Measurements from ENCODE around the gene SLC1A3. TPM values are rescaled to one million over a fixed set of nuclear protein-coding genes. Genes with fewer than 3 reads are reported as not detected.
"Not testable (repeated sequence)": the region's sequence is repeated elsewhere in the genome, so short reads cannot be mapped to it uniquely, and the experiment has no call there.

Gene SLC1A3
- total RNA-seq, 1 experiment from 2014 or later: 5.8 TPM

DNA sequence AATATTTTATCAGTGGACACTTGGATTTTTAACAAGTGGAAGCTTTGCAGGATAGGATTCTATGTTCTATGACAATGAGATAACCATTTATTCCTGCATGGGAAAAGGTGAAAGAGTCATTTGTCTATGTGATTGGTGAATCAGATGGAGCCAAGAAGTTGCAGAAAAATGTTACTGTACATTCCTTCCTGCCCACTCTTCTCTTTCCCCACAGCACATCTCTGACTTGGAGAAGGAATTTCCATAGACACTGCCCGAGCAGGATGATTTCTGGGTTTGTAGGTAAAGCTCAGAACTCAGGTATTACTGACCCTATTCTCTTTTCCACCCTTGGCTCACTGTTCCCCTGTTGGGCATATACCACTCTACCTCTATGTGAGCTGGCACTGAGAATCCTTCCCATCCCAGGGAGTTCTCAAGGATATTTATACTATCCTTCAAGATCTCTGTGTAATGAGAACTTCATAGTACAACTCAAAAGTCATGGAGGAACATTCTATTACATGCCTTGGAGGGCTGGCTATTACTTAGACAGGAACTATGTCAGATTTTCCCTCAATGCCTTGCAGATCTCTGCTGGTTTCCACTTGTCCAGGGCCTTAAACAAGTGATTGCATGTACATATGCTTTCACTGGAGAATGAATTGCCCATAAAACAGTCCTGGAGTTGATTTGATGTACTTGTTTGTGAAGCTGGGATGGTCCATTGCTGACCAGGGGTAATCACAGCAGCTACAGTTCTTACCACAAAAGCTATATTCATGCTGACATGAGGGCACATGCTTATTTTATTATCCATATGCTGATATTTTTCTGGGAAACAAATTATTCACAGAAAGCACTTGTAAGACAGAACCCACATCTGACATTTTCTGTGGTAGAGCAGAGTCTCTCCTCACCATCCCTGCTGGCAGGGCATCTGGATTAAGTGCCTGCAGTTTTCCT is 24.1 kb downstream of the SLC1A3 start:
- DNase-seq (ENCODE audit: low read depth): no peak

DNA sequence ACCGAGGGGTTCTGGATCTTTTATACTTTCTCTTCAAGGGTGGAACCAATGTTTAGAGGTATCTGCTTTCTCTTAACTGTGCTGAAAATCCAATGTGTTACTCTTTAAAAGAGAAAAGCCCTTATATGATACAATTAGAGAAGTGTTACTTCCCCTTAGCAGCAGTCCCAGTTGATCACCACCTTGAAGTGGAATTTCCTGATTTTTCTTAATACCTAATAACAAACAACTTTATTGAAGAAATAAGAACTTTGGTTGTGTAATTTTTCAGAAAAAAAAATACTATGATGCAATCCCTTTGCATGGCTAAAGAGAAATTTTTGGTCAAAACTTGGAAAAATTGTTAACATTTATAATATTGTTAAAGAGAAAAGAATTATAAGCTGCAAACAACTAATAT is 24.7 kb downstream of the SLC1A3 start:
- no peak for DNase-seq (ENCODE audit: low read depth)

DNA sequence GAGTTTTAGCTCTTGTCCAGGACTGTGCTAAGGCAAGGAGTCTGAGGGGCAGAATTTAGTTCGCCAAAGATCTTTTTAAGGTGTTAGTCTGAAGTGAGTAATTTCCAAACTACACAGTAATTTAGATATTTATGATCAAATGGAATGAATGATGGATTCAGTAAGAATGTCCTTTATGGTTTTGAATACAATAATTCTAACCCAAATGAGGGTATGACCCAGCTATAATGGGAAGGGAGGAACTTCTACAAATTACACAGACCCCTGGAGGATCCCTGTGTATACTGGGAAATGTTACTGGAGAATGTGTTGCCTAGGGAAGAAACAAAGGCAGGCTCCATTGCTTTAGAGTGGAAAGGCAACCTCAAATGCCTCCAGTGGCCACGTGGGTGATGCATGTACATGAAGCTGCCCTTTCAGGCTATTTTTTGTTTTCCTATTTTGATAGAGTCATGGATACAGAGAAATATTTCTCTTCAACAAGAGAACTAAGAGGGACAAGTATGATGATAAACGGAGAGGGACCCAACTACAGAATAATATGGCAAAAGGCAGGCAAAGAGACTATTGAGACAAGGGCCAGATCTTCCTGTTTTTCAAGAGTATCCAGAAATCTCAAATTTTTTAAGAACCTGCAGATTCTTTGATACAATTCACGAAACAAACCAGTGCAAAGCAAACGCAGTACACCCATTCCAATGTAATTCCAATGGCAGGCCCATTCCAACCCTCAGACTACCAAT is 25.4 kb downstream of the SLC1A3 start:
- no peak for DNase-seq (ENCODE audit: low read depth)

DNA sequence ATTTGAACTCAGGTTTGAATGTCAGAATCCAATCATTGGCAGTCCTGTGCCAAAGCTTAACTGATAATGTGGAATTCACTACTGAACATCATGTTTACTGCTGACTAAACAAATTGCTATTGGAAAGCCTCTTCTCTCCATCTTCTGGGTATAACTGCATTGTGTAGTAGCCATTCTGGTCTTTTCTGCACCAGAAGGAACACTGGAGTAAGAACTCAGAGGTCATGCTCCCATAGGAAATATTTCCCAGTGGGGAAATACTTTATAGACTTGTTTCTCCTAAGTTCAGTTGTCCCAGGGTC is 25.9 kb downstream of the SLC1A3 start:
- no peak for DNase-seq (ENCODE audit: low read depth)

DNA sequence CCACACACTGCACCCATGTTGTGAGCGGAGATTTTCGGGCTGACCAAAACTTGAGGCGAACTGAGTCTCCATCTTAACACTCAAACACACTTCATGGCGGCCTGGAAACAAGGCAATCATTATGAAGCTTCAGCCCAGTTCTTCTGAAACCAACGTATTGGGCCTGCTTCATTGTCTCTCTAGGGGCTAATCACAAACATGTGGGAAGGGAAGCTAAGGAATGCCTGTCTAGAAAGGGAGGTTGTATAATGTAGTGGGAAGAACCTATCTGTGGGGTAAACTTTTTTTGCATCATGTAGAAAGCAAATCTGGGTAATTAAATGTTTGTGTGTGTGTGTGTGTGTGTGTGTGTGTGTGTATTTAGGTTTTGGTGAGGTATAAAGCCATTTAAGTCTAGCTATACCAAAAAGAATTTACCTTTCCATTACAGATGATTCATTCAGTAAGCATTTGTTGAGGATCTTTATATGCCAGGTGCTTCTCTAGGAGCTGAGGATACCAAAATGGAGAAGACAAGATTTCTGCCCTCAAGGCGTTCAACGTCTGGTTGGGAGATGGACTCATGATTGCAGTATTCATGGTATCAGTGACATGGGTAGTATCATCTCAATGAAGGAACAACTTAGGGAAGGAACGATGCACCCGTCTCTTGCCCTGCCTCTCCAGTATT is 29.4 kb downstream of the SLC1A3 start:
- DNase-seq (ENCODE audit: low read depth): no peak

DNA sequence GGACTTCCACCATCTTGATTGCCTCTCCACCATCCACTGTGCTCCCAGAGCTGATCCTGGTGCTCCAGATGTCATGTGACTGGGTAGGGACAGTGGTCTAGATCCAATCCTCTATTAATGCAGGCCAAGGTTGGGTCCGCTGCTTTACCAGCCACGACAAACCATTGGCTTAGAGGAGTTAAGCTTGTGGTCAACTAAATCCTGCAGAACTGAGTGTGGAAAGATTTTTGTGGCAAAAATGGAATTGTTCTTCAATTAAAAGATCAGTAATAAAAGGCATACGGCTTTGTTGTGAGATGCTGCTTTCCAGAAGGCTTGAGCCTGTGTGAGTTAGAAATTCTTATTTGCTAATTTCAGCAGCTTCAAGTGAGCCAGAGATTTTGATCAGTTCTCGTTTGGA is 30.7 kb downstream of the SLC1A3 start:
- DNase-seq (ENCODE audit: low read depth): no peak

DNA sequence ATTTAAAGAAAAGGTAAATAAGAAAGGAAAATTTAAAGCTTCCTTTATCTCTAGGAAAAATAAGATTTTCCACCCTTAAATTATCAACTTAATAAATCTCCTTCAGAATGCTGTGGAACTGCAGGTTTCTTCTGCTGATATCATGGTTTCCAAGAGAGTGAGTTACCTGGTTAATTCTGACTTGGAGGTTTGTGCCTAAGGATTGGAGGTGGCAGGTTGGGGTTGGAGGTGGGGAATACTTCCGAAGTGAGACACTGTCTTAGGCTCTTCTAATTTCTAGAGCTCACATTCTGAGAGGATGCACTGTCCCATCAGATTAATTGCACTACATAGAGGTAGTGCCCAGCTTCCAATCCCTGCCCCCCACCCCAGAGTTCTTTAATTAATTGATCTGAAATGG is 31.1 kb downstream of the SLC1A3 start:
- DNase-seq (ENCODE audit: low read depth): no peak

DNA sequence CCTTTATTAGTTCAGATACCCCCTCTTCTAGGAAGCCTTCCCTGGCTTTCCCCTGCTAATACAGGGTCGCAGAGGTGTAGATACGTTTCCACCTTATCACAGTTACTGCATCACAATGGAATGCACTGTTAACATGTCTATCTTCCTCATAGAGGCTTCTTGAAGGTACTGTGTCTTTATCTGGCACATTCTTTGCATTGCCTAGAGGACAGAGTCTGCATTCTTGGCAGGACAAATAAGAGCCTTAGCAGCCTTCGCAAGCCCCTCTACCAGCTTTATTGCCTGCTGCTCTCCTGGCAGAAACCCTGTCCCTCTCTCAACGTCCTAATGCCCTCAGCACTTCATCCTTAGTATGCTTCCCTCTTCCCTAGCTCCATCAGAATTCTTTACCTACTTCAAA is 31.6 kb downstream of the SLC1A3 start:
- DNase-seq (ENCODE audit: low read depth): no peak

DNA sequence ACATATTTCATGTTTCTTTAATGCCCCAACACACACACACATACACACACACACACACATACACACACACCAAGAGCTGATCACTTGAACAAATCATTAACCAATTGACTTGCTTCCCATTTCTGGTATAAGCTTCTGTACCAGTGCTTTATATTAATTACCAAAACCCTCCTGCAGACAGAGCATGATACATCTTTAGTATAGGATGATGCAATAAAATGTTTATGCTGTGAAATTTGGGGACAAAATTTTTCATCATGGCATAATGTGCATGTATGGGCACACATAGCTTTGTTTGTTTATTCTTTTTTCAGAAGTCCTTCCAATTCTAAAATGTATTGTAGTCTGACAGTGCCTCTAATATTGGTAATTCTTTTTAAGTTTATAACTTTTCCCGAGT is 34.5 kb downstream of the SLC1A3 start:
- no peak for DNase-seq (ENCODE audit: low read depth)

DNA sequence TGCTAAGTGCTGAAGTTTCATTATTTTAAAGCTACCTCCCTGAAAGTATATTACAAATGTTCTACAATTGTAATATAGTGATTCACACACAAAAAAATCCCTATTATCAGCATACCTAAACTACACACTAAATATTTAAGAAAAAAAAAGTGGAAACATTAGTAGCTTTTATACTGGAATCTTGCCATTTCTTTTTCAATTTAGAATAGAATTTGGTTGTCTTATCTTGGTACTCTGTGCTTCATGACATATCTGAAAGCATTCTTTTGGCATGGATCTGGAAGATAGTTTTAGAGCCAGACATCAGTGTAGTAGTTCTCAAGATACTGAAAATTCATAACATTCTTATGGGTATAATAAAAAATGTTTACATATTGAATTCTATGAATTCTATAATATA is 35.0 kb downstream of the SLC1A3 start:
- no peak for DNase-seq (ENCODE audit: low read depth)

DNA sequence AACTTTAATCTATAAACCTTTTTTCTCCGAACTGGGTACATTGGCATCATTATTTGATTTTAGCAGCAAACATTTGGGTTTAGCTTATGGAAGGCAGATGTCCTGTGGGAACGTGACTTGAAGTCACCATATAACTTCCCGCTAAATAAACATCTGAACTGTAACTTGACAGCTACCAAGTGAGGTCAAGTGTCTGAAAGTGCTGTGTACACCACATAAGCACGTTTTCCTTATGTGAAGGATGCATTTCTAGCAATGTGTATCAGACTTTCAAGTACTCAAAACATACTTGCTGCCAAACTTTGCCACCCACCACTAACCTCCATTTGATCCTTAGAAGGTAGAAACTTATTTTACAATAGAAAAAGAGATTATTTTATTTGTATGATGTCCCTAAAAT is 35.7 kb downstream of the SLC1A3 start:
- no peak for DNase-seq (ENCODE audit: low read depth)

DNA sequence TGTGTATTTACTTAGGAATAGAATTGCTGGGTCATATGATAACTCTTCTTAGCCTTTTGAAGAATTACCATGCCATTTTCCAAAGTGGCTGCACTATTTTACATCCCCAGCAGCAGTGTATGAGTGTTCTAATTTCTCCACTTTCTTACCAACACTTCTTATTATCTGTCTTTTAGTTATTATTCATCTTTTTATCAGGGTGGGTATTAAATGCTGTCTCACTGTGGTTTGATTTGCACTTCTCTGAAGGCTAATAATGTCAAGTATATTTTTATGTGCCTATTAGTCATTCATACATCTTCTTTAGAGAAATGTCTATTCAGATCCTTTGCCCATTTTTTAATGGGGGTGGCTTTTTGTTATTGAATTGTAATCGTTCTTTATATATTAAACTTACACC is 36.8 kb downstream of the SLC1A3 start:
- DNase-seq (ENCODE audit: low read depth): no peak

DNA sequence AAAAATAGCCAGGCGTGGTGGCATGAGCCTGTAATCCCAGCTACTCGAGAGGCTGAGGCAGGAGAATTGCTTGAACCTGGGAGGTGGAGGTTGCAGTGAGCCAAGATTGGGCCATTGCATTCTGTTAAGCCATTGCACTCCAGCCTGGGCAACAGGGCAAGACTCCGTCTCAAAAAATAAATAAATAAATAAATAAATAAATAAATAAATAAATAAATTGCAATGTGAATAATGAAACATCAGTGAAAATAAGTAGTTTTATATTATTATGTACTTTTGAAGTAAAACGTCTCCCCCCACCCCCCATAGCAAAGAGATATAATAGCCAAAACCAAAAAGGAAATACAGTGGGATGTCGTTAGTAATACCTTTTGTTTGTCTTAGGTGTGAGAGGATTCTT is 37.4 kb downstream of the SLC1A3 start:
- DNase-seq (ENCODE audit: low read depth): not testable (repeated sequence)

DNA sequence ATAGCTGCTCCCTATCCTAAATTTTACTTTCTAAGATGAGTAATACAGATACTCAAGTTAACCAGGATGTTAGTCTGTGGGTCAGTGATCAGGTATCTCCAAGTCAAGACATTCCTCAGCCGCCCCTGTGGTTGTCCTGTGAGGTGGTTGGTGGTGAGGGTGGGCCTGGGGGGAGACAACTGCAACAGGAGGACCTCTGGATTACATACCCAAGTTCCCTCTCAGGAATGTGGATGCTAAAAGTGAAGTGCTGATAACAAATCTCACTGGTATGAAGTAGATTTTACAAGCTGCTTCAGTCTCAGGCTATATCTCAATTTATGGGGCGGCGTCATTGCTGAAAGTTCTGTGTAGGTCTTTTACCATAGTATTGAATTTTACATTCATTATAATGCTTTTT is 38.3 kb downstream of the SLC1A3 start:
- no peak for DNase-seq (ENCODE audit: low read depth)

DNA sequence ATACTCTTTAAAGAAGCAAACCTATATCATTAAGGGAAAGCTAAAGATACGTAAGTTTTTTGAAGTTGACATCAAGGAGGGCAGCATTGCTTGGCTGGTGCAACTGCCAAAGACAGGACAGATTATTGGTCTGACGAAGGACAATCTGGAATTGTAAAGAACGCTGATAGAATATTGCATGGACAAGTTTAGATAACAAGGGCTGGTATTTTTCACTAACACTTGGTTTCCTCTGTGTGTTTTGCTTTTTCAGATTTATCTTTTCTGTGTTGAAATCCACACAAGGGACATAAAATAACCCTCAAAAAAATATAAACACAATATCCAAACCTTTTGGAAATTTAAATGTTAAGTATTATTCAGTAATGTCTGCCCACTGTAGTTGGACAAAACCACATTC is 39.7 kb downstream of the SLC1A3 start:
- DNase-seq (ENCODE audit: low read depth): no peak

DNA sequence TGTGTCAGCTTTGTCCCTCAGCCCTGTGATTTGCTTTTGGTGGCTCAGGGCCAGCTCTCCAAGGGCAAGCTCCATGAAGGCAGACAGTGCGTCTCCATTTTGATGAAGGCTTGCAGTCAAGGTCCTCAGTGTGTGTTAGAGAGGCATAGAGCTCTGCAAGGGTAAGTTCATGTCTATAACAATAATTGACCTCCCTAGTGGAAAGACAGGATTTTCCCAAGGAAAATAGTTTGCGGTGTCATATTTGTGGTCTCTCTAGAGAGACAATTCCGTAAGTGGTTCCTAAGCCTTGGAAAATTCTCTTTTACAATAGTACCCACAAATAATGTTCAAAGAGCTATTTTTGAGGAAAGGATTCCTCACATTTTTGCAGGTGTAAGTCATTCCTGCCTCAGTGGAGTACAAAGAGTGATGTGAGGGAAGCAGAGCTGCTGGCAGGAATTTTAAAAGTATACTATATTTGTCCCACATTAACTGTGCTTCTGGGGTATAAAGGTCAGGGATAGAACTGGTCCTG is 40.2 kb downstream of the SLC1A3 start:
- DNase-seq (ENCODE audit: low read depth): no peak

DNA sequence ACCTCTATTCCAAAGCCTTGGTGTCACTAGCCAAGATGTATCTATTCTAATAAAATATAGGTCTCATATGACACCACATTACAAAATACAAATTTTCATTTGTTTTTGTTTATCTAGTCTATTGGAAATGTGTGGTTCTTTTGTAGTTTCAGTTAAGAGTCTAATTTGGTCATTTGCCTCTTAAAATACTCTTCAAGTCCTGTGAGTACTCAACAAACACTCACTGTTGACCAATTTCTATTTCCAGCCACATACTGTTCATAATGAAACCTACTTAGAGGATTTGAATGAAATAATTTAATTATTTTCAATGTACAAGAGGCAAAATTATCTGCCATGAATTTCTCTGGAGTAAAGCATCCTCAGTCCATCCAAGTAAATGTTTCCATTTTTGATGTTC is 40.6 kb downstream of the SLC1A3 start:
- no peak for DNase-seq (ENCODE audit: low read depth)

DNA sequence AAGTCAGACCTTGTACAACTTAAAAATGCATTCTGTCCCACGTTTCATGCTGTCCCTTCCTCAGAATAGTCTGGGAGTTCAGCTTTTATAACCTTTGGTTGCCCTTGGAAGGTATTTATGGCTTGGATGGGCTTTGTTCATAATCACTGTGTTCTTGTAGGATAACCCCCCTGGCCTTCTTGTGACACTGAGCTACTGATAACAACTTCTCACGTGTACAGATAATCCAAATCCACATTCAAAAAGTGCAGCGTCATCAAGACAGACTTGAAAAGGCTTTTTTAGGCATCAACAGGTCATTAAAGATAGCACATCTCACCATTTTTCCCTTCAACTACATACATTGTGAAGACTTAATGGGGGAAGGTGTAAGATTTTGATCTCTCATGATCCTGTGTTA is 42.0 kb downstream of the SLC1A3 start:
- no peak for DNase-seq (ENCODE audit: low read depth)

DNA sequence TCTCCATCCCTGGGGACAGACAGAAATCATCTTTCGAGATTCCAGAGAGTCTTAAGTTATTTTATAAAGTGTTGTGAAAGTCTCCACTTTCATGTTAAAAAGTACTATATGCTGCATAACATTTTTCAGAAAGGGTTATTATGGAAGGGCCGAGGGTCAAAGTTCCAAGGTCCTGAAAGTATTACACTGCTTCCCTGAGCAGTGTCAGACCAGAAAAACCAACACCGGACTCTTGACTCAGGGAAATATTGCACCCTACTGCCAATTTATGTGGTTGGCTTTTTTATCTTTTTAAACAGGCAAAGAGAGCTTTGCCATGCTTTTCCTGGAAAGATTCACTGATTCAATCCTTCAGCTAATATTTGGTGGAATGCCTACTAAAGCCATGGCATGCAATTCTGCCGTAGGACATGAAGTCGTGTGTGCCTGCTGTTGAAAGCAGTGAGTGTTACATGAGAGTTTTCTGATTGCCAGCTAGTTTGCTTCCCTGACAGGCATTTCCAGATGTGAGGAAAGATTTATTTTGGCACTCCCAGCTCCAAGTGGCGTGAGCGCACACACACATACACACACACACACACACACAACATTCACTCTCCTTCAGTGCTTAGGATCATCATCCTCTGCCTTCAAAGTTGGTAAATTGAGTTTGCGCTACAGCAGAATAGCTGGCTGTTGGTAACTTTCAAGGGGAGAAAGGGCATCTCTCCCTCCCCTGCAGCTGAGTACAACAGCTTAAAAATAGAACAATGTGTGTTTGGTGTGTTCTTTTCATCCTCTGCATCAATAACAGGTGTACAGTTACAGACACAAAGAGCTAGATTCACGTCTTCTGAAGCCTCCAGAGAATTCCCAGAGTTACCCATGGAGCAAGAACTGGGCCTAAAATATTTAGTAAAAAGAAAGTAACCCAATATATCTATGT is 45.6 kb downstream of the SLC1A3 start:
- DNase-seq (ENCODE audit: low read depth): no peak

DNA sequence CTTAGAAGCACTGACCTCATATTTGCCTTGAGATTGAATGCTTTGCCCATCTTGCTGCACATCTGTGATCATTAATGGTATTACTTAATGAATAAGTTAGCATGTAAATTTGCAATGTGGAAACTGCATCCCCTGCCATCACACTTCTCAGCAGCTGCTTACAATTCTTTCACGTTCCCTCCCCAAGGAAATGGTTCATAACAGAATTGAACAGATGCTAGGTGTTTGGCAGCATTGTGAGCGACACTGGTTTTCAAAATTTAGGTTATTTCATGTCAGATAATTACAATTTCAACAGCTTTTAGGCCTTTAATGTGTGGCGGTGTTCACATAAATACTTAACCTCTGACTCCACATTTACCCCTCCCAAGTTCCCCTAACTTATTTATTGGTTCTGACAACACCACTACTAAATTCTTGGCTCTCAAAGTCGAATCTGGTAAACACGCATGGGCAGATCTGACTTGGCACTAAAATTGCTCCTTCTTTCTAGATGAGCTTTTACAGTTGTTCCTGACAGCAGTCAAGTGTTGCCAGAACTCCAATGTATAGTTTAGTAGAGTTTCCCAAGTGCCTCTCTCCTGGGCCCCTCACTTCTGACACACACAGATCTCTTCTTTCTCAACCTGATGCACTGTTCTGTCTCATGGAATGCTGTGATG is 46.8 kb downstream of the SLC1A3 start:
- DNase-seq (ENCODE audit: low read depth): no peak

DNA sequence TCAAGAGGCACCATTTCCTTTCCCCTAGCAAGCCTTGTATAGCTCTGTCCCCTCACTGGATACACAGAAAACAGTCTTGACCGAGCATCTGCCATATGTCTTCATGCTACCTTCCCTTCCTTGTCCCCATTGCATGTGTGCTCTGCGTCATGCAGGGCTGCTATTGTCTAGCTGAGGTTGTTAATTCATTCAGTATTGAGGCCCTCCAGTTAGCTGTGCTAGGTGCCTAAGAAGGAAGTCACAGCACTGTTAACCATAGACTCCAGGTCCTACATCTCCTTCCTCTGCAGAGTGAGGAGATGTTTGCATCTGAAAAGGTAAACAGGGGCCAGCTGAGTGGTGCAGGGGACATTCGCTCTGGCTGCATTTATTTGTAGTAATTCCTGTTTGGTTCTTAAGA is 48.2 kb downstream of the SLC1A3 start:
- no peak for DNase-seq (ENCODE audit: low read depth)

Data from Daoy (cell line).